Measurements from ENCODE around the gene PSRC1.

- TF ChIP-seq POLR2A (IDR thresholded peaks at IDR 0.05; ENCODE audit: low read depth, low read length) (no peak), CTCF (IDR thresholded peaks at IDR 0.05; ENCODE audit: extremely low read depth in 1 of 2, insufficient read depth in 1 of 2, low read depth in 1 of 2, low read length in 2 of 2) (no peak), POLR2AphosphoS5 (IDR thresholded peaks at IDR 0.05; ENCODE audit: insufficient read depth, low read depth, low read length) (no peak), JUN (IDR thresholded peaks at IDR 0.05; ENCODE audit: borderline replicate concordance, insufficient read depth, insufficient read length, low read depth) (no peak), EZH2 (IDR thresholded peaks at IDR 0.05; ENCODE audit: borderline replicate concordance, low read depth, low read length, severe bottlenecking) (no peak)
Measured at GRCh38 chr1:109253803-109254620, 28.9 kb downstream of the PSRC1 start.

Data from endothelial cell of umbilical vein (primary cell).